HepG2 (cell line): ENCODE measurements around the gene YTHDF1. TPM values are rescaled to one million over a fixed set of nuclear protein-coding genes. Genes with fewer than 3 reads are reported as not detected.

Experiments
- MLLT10 ChIP-seq: sonication (generic); formaldehyde crosslinking; IDR thresholded peaks from 2 replicates; pipeline ENCODE4 v1.4.0; 2020; ENCODE audit warnings: missing genetic modification reagents
- NFKB2 ChIP-seq: sonication (generic); formaldehyde crosslinking; IDR thresholded peaks from 2 replicates; pipeline ENCODE4 v1.4.0; 2020; ENCODE audit warnings: missing genetic modification reagents, borderline replicate concordance
- TAF15 ChIP-seq: fragments of 200-400 bp; formaldehyde crosslinking; IDR thresholded peaks from one replicate; pipeline ENCODE4 v1.6.1; 2018; ENCODE audit warnings: mild to moderate bottlenecking, low read depth, low read length; ENCODE audit not compliant: poor library complexity, severe bottlenecking
- XRCC5 ChIP-seq: fragments of 200-400 bp; formaldehyde crosslinking; optimal IDR thresholded peaks from 2 replicates; pipeline ENCODE3; 2017; ENCODE audit warnings: mild to moderate bottlenecking, low read length
- ZNF292 ChIP-seq: sonication (generic); formaldehyde crosslinking; IDR thresholded peaks from 2 replicates; pipeline ENCODE4 v1.8.1; 2022; ENCODE audit warnings: mild to moderate bottlenecking, low read depth, missing genetic modification reagents, borderline replicate concordance
- ZNF350 ChIP-seq: sonication (generic); formaldehyde crosslinking; IDR thresholded peaks from 2 replicates; pipeline ENCODE4 v1.4.0; 2020; ENCODE audit warnings: mild to moderate bottlenecking, low read depth, missing genetic modification reagents, borderline replicate concordance
- ZNF451 ChIP-seq: sonication (generic); formaldehyde crosslinking; IDR thresholded peaks from 2 replicates; pipeline ENCODE4 v1.5.0; 2020; ENCODE audit warnings: mild to moderate bottlenecking, missing genetic modification reagents
- ZNF652 ChIP-seq: IDR thresholded peaks from 2 replicates; pipeline ENCODE4 v1.6.1; 2016; ENCODE audit warnings: low read depth, borderline replicate concordance
- ZNF737 ChIP-seq: sonication (generic); formaldehyde crosslinking; IDR thresholded peaks from 2 replicates; pipeline ENCODE4 v1.5.0; 2020; ENCODE audit warnings: missing genetic modification reagents, mild to moderate bottlenecking, borderline replicate concordance
- polyA plus RNA-seq, 8 experiments: library from polyadenylated mRNA; depleted of rRNA in 3 of 8; stranded (reverse) in 7 of 8; unstranded in 1 of 8; fragments of >200 nt; fragmentation: Illumina TruSeq in 4 of 8; extraction: Trizol in 4 of 8; gene quantifications; 2 replicates each; pipeline versions ENCODE4 v1.2.1 to v1.2.3, GENCODE V29; 2011 to 2016; ENCODE audit warnings: low read depth in 4 of 8, missing spikeins in 1 of 8, mixed read lengths in 1 of 8; ENCODE audit not compliant: insufficient read depth in 1 of 8
- total RNA-seq, 5 experiments: library from RNA; depleted of rRNA; stranded (reverse); fragments of >200 nt; fragmentation: Illumina TruSeq; extraction: Trizol; gene quantifications; 2 replicates each; pipeline ENCODE4 v1.2.3, GENCODE V29; 2016; ENCODE audit warnings: low read depth in 1 of 5
- TF ChIP-seq, protein P1 (sequence below): IDR thresholded peaks from 2 replicates; pipeline ENCODE4 v1.4.0; 2020; ENCODE audit warnings: mild to moderate bottlenecking, missing genetic modification reagents
- TF ChIP-seq, protein P2 (sequence below): sonication (generic); formaldehyde crosslinking; IDR thresholded peaks from 2 replicates; pipeline ENCODE4 v1.5.0; 2020; ENCODE audit warnings: mild to moderate bottlenecking, missing genetic modification reagents
- TF ChIP-seq, protein P3 (sequence below): sonication (generic); formaldehyde crosslinking; IDR thresholded peaks from 2 replicates; pipeline ENCODE4 v1.5.0; 2020; ENCODE audit warnings: mild to moderate bottlenecking, missing genetic modification reagents, borderline replicate concordance
- TF ChIP-seq, protein P4 (sequence below): sonication (generic); formaldehyde crosslinking; IDR thresholded peaks from 2 replicates; pipeline ENCODE4 v1.4.0; 2020; ENCODE audit warnings: missing genetic modification reagents

The YTHDF1 gene
- total and polyA plus RNA-seq, 2 of the 13 experiments (the other 11 are each of a cell fraction or from before 2014, with no cell fraction given) = 34.5 to 37.7 TPM

DNA sequence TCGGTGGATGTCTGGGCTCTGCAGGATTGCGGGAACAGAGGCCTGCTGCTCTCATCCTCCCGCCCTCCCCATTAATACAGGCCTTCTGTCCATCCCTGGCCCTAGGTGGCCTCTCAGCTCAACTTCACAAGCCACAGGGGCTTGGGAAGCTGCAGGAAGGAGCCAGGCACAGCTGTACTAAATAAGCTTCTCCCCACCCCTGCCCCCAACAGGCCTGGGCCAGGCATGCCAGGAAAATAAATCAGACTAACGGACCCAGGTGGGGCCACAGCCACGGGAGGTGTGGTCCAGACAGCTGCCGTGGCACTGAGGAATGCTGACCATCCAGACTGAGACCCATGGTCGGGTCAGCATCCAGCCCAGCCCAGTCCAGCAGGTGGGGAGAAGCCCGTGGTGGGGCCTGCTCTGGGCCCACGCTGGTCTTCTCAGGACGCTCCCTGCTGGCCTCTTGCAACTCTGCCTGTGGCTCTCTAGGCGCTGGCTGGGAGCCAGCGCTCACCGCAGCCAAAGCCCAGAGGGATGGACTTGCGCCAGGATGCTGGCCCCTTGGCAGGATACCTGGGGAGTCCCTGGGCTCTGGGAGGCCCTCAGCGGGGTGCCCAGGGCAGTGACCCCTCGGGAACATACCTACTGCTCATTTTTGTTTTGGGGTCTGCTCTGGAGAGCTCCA lies 8.6 kb upstream of the YTHDF1 start (continued):
- TF ChIP-seq, protein P1, sequence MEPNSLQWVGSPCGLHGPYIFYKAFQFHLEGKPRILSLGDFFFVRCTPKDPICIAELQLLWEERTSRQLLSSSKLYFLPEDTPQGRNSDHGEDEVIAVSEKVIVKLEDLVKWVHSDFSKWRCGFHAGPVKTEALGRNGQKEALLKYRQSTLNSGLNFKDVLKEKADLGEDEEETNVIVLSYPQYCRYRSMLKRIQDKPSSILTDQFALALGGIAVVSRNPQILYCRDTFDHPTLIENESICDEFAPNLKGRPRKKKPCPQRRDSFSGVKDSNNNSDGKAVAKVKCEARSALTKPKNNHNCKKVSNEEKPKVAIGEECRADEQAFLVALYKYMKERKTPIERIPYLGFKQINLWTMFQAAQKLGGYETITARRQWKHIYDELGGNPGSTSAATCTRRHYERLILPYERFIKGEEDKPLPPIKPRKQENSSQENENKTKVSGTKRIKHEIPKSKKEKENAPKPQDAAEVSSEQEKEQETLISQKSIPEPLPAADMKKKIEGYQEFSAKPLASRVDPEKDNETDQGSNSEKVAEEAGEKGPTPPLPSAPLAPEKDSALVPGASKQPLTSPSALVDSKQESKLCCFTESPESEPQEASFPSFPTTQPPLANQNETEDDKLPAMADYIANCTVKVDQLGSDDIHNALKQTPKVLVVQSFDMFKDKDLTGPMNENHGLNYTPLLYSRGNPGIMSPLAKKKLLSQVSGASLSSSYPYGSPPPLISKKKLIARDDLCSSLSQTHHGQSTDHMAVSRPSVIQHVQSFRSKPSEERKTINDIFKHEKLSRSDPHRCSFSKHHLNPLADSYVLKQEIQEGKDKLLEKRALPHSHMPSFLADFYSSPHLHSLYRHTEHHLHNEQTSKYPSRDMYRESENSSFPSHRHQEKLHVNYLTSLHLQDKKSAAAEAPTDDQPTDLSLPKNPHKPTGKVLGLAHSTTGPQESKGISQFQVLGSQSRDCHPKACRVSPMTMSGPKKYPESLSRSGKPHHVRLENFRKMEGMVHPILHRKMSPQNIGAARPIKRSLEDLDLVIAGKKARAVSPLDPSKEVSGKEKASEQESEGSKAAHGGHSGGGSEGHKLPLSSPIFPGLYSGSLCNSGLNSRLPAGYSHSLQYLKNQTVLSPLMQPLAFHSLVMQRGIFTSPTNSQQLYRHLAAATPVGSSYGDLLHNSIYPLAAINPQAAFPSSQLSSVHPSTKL (CRISPR knock-in tag) = 0 out of 2 replicates have a peak, but pooled peaks have one; percentile 20
- TF ChIP-seq, protein P2, sequence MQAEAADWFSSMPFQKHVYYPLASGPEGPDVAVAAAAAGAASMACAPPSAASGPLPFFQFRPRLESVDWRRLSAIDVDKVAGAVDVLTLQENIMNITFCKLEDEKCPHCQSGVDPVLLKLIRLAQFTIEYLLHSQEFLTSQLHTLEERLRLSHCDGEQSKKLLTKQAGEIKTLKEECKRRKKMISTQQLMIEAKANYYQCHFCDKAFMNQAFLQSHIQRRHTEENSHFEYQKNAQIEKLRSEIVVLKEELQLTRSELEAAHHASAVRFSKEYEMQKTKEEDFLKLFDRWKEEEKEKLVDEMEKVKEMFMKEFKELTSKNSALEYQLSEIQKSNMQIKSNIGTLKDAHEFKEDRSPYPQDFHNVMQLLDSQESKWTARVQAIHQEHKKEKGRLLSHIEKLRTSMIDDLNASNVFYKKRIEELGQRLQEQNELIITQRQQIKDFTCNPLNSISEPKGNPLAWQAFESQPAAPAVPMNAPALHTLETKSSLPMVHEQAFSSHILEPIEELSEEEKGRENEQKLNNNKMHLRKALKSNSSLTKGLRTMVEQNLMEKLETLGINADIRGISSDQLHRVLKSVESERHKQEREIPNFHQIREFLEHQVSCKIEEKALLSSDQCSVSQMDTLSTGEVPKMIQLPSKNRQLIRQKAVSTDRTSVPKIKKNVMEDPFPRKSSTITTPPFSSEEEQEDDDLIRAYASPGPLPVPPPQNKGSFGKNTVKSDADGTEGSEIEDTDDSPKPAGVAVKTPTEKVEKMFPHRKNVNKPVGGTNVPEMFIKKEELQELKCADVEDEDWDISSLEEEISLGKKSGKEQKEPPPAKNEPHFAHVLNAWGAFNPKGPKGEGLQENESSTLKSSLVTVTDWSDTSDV (CRISPR knock-in tag) = no peak
- 0 out of 2 replicates have a peak, but pooled peaks have one; percentile 22 for TF ChIP-seq ZNF350 (CRISPR knock-in tag)
- TF ChIP-seq, protein P3, sequence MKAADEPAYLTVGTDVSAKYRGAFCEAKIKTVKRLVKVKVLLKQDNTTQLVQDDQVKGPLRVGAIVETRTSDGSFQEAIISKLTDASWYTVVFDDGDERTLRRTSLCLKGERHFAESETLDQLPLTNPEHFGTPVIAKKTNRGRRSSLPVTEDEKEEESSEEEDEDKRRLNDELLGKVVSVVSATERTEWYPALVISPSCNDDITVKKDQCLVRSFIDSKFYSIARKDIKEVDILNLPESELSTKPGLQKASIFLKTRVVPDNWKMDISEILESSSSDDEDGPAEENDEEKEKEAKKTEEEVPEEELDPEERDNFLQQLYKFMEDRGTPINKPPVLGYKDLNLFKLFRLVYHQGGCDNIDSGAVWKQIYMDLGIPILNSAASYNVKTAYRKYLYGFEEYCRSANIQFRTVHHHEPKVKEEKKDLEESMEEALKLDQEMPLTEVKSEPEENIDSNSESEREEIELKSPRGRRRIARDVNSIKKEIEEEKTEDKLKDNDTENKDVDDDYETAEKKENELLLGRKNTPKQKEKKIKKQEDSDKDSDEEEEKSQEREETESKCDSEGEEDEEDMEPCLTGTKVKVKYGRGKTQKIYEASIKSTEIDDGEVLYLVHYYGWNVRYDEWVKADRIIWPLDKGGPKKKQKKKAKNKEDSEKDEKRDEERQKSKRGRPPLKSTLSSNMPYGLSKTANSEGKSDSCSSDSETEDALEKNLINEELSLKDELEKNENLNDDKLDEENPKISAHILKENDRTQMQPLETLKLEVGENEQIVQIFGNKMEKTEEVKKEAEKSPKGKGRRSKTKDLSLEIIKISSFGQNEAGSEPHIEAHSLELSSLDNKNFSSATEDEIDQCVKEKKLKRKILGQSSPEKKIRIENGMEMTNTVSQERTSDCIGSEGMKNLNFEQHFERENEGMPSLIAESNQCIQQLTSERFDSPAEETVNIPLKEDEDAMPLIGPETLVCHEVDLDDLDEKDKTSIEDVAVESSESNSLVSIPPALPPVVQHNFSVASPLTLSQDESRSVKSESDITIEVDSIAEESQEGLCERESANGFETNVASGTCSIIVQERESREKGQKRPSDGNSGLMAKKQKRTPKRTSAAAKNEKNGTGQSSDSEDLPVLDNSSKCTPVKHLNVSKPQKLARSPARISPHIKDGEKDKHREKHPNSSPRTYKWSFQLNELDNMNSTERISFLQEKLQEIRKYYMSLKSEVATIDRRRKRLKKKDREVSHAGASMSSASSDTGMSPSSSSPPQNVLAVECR (CRISPR knock-in tag) = peak; percentile 28; the same call in 1 of the 2 replicates
- TF ChIP-seq XRCC5 = peak; percentile 52
- 0 out of 2 replicates have a peak, but pooled peaks have one; percentile 22 for TF ChIP-seq NFKB2 (CRISPR knock-in tag)
- TF ChIP-seq ZNF451 = no peak
- TF ChIP-seq ZNF737 = no peak
- TF ChIP-seq MLLT10 (CRISPR knock-in tag) = no peak
- TF ChIP-seq, protein P4, sequence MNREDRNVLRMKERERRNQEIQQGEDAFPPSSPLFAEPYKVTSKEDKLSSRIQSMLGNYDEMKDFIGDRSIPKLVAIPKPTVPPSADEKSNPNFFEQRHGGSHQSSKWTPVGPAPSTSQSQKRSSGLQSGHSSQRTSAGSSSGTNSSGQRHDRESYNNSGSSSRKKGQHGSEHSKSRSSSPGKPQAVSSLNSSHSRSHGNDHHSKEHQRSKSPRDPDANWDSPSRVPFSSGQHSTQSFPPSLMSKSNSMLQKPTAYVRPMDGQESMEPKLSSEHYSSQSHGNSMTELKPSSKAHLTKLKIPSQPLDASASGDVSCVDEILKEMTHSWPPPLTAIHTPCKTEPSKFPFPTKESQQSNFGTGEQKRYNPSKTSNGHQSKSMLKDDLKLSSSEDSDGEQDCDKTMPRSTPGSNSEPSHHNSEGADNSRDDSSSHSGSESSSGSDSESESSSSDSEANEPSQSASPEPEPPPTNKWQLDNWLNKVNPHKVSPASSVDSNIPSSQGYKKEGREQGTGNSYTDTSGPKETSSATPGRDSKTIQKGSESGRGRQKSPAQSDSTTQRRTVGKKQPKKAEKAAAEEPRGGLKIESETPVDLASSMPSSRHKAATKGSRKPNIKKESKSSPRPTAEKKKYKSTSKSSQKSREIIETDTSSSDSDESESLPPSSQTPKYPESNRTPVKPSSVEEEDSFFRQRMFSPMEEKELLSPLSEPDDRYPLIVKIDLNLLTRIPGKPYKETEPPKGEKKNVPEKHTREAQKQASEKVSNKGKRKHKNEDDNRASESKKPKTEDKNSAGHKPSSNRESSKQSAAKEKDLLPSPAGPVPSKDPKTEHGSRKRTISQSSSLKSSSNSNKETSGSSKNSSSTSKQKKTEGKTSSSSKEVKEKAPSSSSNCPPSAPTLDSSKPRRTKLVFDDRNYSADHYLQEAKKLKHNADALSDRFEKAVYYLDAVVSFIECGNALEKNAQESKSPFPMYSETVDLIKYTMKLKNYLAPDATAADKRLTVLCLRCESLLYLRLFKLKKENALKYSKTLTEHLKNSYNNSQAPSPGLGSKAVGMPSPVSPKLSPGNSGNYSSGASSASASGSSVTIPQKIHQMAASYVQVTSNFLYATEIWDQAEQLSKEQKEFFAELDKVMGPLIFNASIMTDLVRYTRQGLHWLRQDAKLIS (CRISPR knock-in tag) = no peak
- TF ChIP-seq ZNF652 = no peak
- TF ChIP-seq TAF15 = peak; percentile 67
- TF ChIP-seq ZNF292 (CRISPR knock-in tag) = peak; percentile 20; the same call in 1 of the 2 replicates
